GM12801 (cell line): ENCODE measurements around the gene NPAS2.

ENCODE experiments used
- CTCF ChIP-seq: IDR thresholded peaks from one replicate; pipeline ENCODE4 v1.5.1; 2011; ENCODE audit warnings: control low read depth; ENCODE audit not compliant: insufficient read length; ENCODE audit errors: extremely low read depth

NPAS2 gene

GRCh38 chr2:100781009-100781325 lies 39.0 kb upstream of the NPAS2 start:
- TF ChIP-seq CTCF, result no peak

GRCh38 chr2:100781523-100782379 lies 38.2 kb upstream of the NPAS2 start:
- no peak for TF ChIP-seq CTCF

GRCh38 chr2:100782380-100782878 lies 37.5 kb upstream of the NPAS2 start:
- no peak for TF ChIP-seq CTCF

- TF ChIP-seq CTCF, result no peak
Measured at GRCh38 chr2:100783987-100784386, 36.0 kb upstream of the NPAS2 start.

GRCh38 chr2:100784681-100785080 lies 35.3 kb upstream of the NPAS2 start:
- no peak for TF ChIP-seq CTCF

- no peak for TF ChIP-seq CTCF
Measured at GRCh38 chr2:100785626-100786296, 34.2 kb upstream of the NPAS2 start.

- no peak for TF ChIP-seq CTCF
Measured at GRCh38 chr2:100786297-100786658, 33.7 kb upstream of the NPAS2 start.
